ENCODE results near the gene MAGEA3.
"Not testable (repeated sequence)": the region's sequence is repeated elsewhere in the genome, so short reads cannot be mapped to it uniquely, and the experiment has no call there.

Gene MAGEA3

GRCh38 chrX:152736528-152736927, 37.9 kb downstream of the MAGEA3 start:
- not testable (repeated sequence) for DNase-seq (ENCODE audit: low spot score)

GRCh38 chrX:152738560-152738959, 40.0 kb downstream of the MAGEA3 start:
- no peak for DNase-seq (ENCODE audit: low spot score)

Measured in germinal center (tissue), 1 donor.